ENCODE results near the gene LAMB4. TPM values are rescaled to one million over a fixed set of nuclear protein-coding genes. Genes with fewer than 3 reads are reported as not detected.

Gene LAMB4
- total and polyA plus RNA-seq, 2 donors (not counting 1 experiment from before 2014, with no cell fraction given) = not detected

- no peak overlapping the region for H3K27ac ChIP-seq (ENCODE audit: low read length in 2 of 2)
- no peak overlapping the region for H3K4me3 ChIP-seq (ENCODE audit: control extremely low read depth in 1 of 5, extremely low read depth in 1 of 5, insufficient read depth in 1 of 5, low read depth in 2 of 5, low read length in 4 of 5)
- Mint-ChIP-seq H3K27ac (no peak overlapping the region), H3K9me3 (ENCODE audit: insufficient read depth) (no peaks in the 10 kb centered on the region), H3K4me1 (peaks cover 8% of the 10 kb centered on the region), H3K27me3 (peaks cover 4% of the 10 kb centered on the region), H3K4me3 (no peak overlapping the region)
- ATAC-seq (ENCODE audit: low read depth) (no peak), DNase-seq (no peak)
- 100% methylated on average over 1 of the region's 3 CpGs for WGBS (ENCODE audit: insufficient coverage)
- no peaks in the 10 kb centered on the region for H3K79me2 ChIP-seq (ENCODE audit: control insufficient read depth, insufficient read depth, low read length)
- H3K4me2 ChIP-seq (replicated peaks; ENCODE audit: low read depth, low read length, poor library complexity, severe bottlenecking) = no peak overlapping the region
- TF ChIP-seq EZH2 (IDR thresholded peaks at IDR 0.05; ENCODE audit: borderline replicate concordance, insufficient read depth, low read depth, low read length, poor library complexity, severe bottlenecking) (no peak), CTCF (IDR thresholded peaks at IDR 0.05) (no peak)
- no peak overlapping the region for H2AFZ ChIP-seq (ENCODE audit: insufficient read depth, low read depth, low read length, poor library complexity, severe bottlenecking)
- H3K36me3 ChIP-seq (replicated peaks in 1 of 2; ENCODE audit: control extremely low read depth in 1 of 2, control insufficient read depth in 1 of 2, extremely low read depth in 1 of 2, insufficient read depth in 2 of 2, low read length in 1 of 2) = no peaks in the 10 kb centered on the region
- no peaks in the 10 kb centered on the region for H4K20me1 ChIP-seq (ENCODE audit: control insufficient read depth, insufficient read depth, low read length, poor library complexity, severe bottlenecking)
- H3K27me3 ChIP-seq (replicated peaks in 1 of 4; ENCODE audit: control extremely low read depth in 1 of 4, control insufficient read depth in 3 of 4, insufficient read depth in 4 of 4, low read length in 3 of 4) = no peaks in the 10 kb centered on the region
- intact Hi-C loops (cut with micrococcal nuclease) = no loop called here
- CTCF ChIA-PET = no interaction called here
- peaks cover 10 to 11% of the 10 kb centered on the region in 2 donors for H3K4me1 ChIP-seq (ENCODE audit: control insufficient read depth in 2 of 2, insufficient read depth in 2 of 2, low read length in 2 of 2)
- H3K9ac ChIP-seq (ENCODE audit: low read length) = no peak overlapping the region
- no peaks in the 10 kb centered on the region for H3K9me3 ChIP-seq (ENCODE audit: control extremely low read depth in 1 of 3, control insufficient read depth in 2 of 3, insufficient read depth in 1 of 3, low read length in 2 of 3)
- POLR2A ChIA-PET = no interaction called here
These were observed 81.7 kb downstream of the LAMB4 start for GRCh38 chr7:108048422-108048821.

GRCh38 chr7:108046952-108047506 is 83.1 kb downstream of the LAMB4 start:
- Histone ChIP-seq H3K9ac (ENCODE audit: low read length) (no peak overlapping the region), H3K27ac (ENCODE audit: low read length in 2 of 2) (no peak overlapping the region), H3K79me2 (ENCODE audit: control insufficient read depth, insufficient read depth, low read length) (no peaks in the 10 kb centered on the region), H2AFZ (ENCODE audit: insufficient read depth, low read depth, low read length, poor library complexity, severe bottlenecking) (no peak overlapping the region), H3K36me3 (replicated peaks in 1 of 2; ENCODE audit: control extremely low read depth in 1 of 2, control insufficient read depth in 1 of 2, extremely low read depth in 1 of 2, insufficient read depth in 2 of 2, low read length in 1 of 2) (no peaks in the 10 kb centered on the region), H3K27me3 (replicated peaks in 1 of 4; ENCODE audit: control extremely low read depth in 1 of 4, control insufficient read depth in 3 of 4, insufficient read depth in 4 of 4, low read length in 3 of 4) (no peaks in the 10 kb centered on the region), H3K4me2 (replicated peaks; ENCODE audit: low read depth, low read length, poor library complexity, severe bottlenecking) (no peak overlapping the region), H3K4me1 (ENCODE audit: control insufficient read depth in 2 of 2, insufficient read depth in 2 of 2, low read length in 2 of 2) (peaks cover 10 to 11% of the 10 kb centered on the region in 2 donors), H4K20me1 (ENCODE audit: control insufficient read depth, insufficient read depth, low read length, poor library complexity, severe bottlenecking) (no peaks in the 10 kb centered on the region), H3K4me3 (ENCODE audit: control extremely low read depth in 1 of 5, extremely low read depth in 1 of 5, insufficient read depth in 1 of 5, low read depth in 2 of 5, low read length in 4 of 5) (no peak overlapping the region), H3K9me3 (ENCODE audit: control extremely low read depth in 1 of 3, control insufficient read depth in 2 of 3, insufficient read depth in 1 of 3, low read length in 2 of 3) (no peaks in the 10 kb centered on the region)
- H3K4me3 Mint-ChIP-seq = no peak overlapping the region
- CTCF ChIA-PET = no interaction called here
- POLR2A ChIA-PET = no interaction called here
- 89% methylated on average over 1 of the region's 6 CpGs for WGBS (ENCODE audit: insufficient coverage)
- H3K27ac Mint-ChIP-seq = no peak overlapping the region
- H3K4me1 Mint-ChIP-seq = peaks cover 8% of the 10 kb centered on the region
- peaks cover 4% of the 10 kb centered on the region for H3K27me3 Mint-ChIP-seq
- TF ChIP-seq CTCF (IDR thresholded peaks at IDR 0.05) (no peak), EZH2 (IDR thresholded peaks at IDR 0.05; ENCODE audit: borderline replicate concordance, insufficient read depth, low read depth, low read length, poor library complexity, severe bottlenecking) (no peak)
- intact Hi-C loops (cut with micrococcal nuclease) = no loop called here
- no peak for DNase-seq
- no peak for ATAC-seq (ENCODE audit: low read depth)
- no peaks in the 10 kb centered on the region for H3K9me3 Mint-ChIP-seq (ENCODE audit: insufficient read depth)
